Stimulated activated naive CD8-positive, alpha-beta T cell treated with anti-CD3 and anti-CD28 coated beads, Interleukin-15, amount 100 ng/mL, for 72 hours (primary cell): ENCODE results near the gene SLC49A3.
A peak's percentile ranks its signal among the peaks of the same experiment; 100 is the strongest.
"Not testable (repeated sequence)": the region's sequence is repeated elsewhere in the genome, so short reads cannot be mapped to it uniquely, and the experiment has no call there.

Source experiments
- ATAC-seq: fragments of 150-1000 bp; cut with Tn5 transposase; 2 replicates; pipeline ENCODE4 v1.10.0; 2021; ENCODE audit warnings: mild to moderate bottlenecking, moderate library complexity
- DNase-seq, 2 donors: peaks; one replicate each; pipeline ENCODE4 v3.0.0; 2021 to 2022
- H3K27ac Mint-ChIP-seq, 2 donors: one replicate each; pipeline ENCODE4 v1.8.0; 2022; ENCODE audit warnings: mild to moderate bottlenecking in 2 of 2, mixed read lengths in 2 of 2, moderate library complexity in 2 of 2
- H3K27me3 Mint-ChIP-seq: one replicate; pipeline ENCODE4 v1.8.0; 2022; ENCODE audit warnings: mixed read lengths
- H3K4me1 Mint-ChIP-seq: one replicate; pipeline ENCODE4 v1.8.0; 2022; ENCODE audit warnings: mild to moderate bottlenecking, mixed read lengths
- H3K4me3 Mint-ChIP-seq, 2 donors: one replicate each; pipeline ENCODE4 v1.8.0; 2022; ENCODE audit warnings: mild to moderate bottlenecking in 2 of 2, mixed read lengths in 2 of 2, moderate library complexity in 1 of 2
- H3K9me3 Mint-ChIP-seq, 2 donors: one replicate each; pipeline ENCODE4 v1.8.0; 2022; ENCODE audit warnings: mixed read lengths in 2 of 2

Gene SLC49A3

DNA sequence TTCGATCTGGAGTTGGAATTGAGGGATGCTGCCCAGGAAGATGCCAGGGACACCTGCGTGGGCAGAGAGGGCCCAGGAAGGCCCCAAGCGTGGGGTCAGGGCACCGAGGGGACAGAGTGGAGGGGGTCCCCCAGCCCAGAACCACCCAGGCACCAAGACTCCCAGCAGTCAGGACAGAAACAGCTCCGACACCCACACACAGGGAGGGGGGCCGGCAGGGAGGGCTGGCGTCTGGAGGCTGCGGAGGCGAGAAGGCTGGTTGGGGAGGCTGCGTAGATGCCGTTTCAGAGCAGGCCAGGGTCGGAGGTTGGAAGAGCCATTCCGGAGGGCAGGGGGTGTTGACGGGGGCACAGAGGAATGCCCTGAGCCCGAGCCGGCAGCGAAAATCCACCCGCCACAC, 38.5 kb downstream of the SLC49A3 start:
- ATAC-seq (no peak), DNase-seq (no peak)
- Mint-ChIP-seq H3K4me3 (no peak overlapping the region), H3K27ac (no peak overlapping the region), H3K4me1 (peaks cover 7% of the 10 kb centered on the region), H3K9me3 (no peaks in the 10 kb centered on the region), H3K27me3 (peaks cover 66% of the 10 kb centered on the region)

DNA sequence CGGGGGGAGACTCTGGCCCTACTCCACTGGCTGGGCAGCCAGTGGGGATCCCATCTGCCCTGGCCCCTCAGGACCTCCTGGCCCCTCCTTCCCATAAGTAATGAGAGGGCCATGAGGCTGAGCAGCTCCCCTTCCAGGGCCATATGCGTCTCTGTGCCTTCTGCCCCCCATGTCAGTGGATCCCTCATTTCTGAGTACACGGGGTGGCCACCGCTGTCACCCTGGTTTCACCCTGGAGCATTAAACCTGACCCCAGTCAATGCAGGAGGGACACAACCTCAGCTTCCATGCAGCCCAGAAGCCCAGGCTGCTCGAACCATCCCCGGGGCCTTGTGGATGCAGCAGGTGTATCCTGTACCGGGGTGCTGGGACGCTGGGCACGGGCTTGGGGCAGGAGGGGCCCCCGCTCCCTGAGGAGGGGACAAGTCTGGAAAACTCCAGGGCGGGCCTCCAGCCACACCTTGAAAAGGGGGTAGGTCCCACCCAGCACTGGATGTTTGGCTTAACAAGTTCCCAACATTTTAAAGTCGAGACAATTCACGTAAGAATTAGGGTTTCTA, 39.1 kb downstream of the SLC49A3 start:
- H3K27me3 Mint-ChIP-seq: peaks cover 66% of the 10 kb centered on the region

DNA sequence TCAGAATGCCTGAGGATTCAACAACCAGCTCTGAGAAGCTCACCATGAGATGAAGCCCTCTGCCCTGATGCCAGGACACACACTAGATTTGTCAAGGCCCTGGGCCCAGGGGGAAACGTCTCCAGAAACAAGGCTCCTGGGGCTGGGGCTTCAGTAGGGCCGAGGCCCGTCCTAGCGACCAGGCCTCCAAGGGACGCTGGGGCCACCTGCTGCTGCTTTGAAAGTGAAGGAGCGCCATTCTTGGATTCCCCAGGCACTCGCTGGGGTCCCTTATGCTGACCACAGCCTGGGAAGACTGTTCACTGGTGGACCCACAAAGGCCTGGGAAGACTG, 39.7 kb downstream of the SLC49A3 start:
- Mint-ChIP-seq H3K27me3 (peaks cover 66% of the 10 kb centered on the region), H3K4me1 (peaks cover 7% of the 10 kb centered on the region), H3K27ac (no peak overlapping the region), H3K4me3 (no peak overlapping the region), H3K9me3 (no peaks in the 10 kb centered on the region)
- ATAC-seq (no peak), DNase-seq (no peak)

More for the DNA sequence above, 39.1 kb downstream of the SLC49A3 start:
- H3K9me3 Mint-ChIP-seq: no peaks in the 10 kb centered on the region
- H3K4me1 Mint-ChIP-seq: peaks cover 7% of the 10 kb centered on the region
- ATAC-seq: no peak
- H3K4me3 Mint-ChIP-seq: no peak overlapping the region
- no peak for DNase-seq
- no peak overlapping the region for H3K27ac Mint-ChIP-seq

DNA sequence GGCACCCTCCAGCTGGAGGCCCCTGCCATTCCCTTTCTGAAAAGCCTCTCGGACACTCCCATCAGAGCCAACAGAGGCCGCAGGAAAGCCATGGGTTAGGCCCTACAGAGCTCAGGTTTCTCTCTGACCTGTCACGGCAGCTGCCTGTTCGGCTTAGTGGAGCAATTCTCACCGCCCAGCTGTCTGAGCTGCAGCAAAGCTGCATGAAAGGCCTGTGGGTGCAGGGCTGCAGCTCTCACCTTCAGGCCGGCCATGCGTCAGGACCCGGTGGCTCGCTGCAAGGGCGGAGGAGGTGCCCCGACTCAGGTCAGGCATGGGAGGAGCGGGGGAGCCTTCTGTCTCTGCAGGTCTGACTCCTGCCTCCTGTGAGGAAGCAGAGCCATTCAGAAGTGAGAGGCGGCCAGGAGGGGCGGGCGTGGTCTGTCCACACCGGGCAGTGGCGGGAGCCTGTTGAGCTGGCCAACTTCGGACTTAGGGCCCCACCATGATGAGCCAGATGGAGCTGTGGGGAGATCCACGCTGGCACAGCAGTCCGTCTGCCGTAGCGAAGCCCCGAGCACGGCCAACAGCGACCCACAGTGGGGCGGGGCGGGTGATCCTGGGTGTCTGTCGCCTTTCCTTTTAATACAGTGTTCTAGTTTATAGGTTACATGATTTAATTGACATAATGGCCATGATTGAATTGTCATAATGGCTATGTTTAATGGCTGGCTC, 40.2 kb downstream of the SLC49A3 start:
- no peak for DNase-seq
- H3K4me3 Mint-ChIP-seq: no peak overlapping the region
- H3K27me3 Mint-ChIP-seq: peaks cover 66% of the 10 kb centered on the region
- no peaks in the 10 kb centered on the region for H3K9me3 Mint-ChIP-seq
- no peak overlapping the region for H3K27ac Mint-ChIP-seq
- ATAC-seq: no peak
- H3K4me1 Mint-ChIP-seq: peaks cover 7% of the 10 kb centered on the region

DNA sequence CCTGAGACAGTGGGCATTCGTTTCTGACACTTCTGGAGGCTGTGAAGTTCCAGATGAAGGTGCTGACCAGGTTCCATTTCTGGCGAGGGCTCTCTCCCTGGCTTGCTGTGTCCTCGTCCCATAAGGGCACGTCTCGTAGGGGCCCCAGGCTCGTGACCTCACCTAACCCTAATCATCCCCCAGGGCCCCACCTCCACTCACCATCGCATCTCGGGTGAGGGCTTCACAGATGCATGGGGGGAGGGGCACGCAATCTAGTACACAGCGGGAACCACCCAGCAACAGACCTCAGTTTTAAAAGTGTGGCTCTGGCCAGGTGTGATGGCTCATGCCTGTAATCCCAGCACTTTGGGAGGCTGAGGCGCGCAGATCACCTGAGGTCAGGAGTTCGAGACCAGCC, 41.5 kb downstream of the SLC49A3 start:
- H3K9me3 Mint-ChIP-seq: no peaks in the 10 kb centered on the region
- no peak overlapping the region for H3K4me3 Mint-ChIP-seq
- ATAC-seq: no peak
- peaks cover 7% of the 10 kb centered on the region for H3K4me1 Mint-ChIP-seq
- H3K27ac Mint-ChIP-seq: no peak overlapping the region
- H3K27me3 Mint-ChIP-seq: peaks cover 59% of the 10 kb centered on the region
- no peak for DNase-seq

DNA sequence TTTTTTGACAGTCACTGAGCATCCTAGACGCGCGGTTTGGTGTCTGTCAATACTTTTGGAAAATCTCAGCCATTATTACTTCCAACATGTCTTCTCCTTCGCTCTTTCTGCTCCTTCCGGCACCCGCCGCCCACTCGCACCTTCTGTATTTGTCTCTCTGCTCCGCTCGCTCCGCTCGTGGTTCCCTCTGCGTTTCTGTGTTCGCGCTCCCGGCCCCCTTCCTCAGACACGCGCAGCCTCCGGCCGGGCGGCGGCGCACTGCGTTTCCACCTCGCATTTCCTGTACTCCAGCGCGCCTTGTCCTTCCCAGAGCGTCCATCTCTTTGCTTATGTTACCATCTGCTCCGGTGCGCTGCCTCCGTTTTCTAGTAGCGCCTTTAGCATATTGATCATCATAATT, 42.5 kb downstream of the SLC49A3 start:
- ATAC-seq: peak; percentile 67
- Mint-ChIP-seq H3K27me3 (peaks cover 51% of the 10 kb centered on the region), H3K9me3 (no peaks in the 10 kb centered on the region), H3K4me3 (peak overlapping the region; percentile 62 to 76), H3K4me1 (peaks cover 7% of the 10 kb centered on the region), H3K27ac (no peak overlapping the region)
- peak in 1 of 2 donors; percentile 35 for DNase-seq

DNA sequence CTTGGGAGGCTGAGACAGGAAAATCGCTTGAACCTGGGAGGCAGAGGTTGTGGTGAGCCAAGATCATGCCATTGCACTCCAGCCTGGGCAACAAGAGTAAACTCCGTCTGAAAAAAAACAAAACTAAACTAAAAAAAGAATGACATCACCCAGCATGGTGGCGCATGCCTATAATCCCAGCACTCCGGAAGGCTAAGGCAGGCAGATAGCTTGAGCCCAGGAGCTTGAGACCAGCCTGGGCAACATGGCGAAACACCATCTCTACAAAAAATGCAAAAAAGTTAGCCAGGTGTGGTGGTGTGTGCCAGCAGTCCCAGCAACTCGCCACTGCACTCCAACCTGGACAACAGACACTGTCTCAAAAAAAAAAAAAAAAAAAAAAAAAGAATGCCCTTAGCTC, 46.6 kb downstream of the SLC49A3 start:
- H3K27ac Mint-ChIP-seq, ATAC-seq, DNase-seq, H3K4me1 Mint-ChIP-seq, H3K9me3 Mint-ChIP-seq, H3K4me3 Mint-ChIP-seq: not testable (repeated sequence)
- H3K27me3 Mint-ChIP-seq: peaks cover 45% of the 10 kb centered on the region

DNA sequence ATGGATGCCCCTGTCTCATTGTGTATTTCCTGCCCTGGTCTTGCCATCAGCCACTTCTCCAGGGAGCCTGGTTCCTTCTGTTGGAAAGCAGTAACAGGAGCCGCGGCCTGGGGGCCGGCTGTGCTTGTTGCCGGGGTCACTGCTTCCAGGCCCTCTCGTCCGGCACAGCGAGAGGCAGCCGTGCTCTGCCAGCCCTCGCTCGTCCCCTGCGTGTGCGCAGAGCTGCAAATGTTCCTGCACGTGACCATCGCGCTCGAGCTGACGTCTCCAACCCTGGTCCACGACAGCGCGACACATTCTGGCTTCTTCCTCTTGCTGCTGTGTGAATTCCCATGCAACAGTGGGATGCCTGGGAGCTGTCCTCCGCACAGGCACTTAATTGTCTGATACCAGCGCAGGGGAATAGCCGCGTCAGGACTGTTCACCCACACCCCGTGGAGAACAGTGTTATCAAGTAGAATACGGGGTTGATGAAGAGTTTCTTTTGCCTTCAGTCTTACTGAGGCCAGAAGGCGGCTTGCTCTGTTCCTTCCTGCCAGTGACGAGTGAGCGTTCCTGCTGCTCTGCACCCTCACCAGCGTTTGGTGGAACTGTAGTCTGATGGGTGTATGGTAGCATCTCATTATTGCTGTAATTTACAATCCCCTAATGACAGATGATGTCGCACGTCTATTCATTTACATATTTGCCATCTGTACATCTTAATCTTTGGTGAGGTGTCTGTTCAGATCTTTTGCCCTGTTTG, 51.2 kb downstream of the SLC49A3 start:
- Mint-ChIP-seq H3K4me3 (no peak overlapping the region), H3K9me3 (peaks cover 0 to 10% of the 10 kb centered on the region in 2 donors), H3K27me3 (peaks cover 54% of the 10 kb centered on the region), H3K4me1 (no peaks in the 10 kb centered on the region), H3K27ac (no peak overlapping the region)
- DNase-seq (no peak), ATAC-seq (no peak)

DNA sequence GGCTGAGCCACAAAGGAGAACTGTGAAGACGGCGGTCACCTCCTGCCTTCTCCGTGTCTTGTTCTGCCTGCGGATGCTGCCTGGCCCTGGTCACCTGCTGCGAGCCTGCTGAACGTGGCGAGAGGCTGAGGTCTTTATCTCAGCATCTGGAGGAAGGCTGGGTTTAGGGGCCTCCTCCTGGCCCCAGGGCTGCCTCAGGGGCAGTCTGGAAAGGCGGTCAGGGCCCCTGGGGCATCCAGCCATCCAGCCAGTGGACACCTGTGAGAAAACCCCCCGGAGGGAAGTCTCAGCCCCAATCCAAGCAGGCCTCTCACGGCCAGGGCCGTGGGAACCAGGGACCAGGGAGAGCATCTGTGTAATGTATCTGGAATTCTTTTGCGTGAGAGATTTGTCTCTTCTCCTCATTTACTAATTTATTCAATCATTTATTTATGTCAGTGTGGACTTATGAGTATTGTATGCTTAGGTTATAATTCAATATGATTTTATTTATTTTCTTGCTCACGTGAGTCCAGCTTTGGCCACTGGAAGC, 52.3 kb downstream of the SLC49A3 start:
- peaks cover 54% of the 10 kb centered on the region for H3K27me3 Mint-ChIP-seq
- no peak overlapping the region for H3K27ac Mint-ChIP-seq
- DNase-seq (no peak), ATAC-seq (no peak)
- H3K9me3 Mint-ChIP-seq: peaks cover 3 to 20% of the 10 kb centered on the region in 2 donors
- no peak overlapping the region for H3K4me3 Mint-ChIP-seq
- no peaks in the 10 kb centered on the region for H3K4me1 Mint-ChIP-seq

DNA sequence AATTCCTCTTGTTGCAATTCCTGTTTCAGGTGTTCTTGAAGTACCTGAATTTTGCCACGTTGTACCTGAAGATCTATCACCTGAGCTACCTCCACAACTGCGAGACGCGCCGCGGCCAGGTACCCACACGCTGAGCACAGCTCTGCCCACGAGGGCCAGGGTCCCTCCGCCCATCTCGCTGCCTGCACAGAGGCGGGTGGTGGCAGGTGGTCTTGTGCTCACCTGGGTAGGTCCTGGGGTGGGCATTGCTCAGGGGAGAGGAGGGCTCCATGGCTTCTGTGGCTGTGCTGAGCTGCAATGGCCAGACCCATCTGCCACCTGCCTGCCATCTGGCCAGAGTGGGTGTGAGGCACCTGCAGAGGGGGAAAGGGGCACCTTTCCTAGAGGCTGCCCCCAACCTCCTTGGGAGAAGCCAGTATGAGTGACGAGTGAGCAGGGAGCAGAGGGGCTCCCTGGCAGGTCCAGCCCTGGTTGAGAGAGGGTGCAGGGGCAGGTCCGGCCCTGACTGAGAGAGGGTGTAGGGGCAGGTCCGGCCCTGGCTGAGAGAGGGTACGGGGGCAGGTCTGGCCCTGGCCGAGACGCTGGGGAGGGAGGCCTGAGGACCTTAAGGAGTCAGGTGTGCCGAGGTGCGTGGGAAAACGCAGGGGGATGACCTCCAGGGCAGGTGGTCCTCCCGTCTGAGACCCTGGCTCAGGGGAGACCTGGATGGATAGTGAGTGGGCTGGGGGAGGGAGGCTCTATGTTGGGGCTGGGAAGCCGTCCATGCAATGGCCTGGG, 52.9 kb downstream of the SLC49A3 start:
- Mint-ChIP-seq H3K4me3 (no peak overlapping the region), H3K9me3 (peaks cover 8 to 25% of the 10 kb centered on the region in 2 donors), H3K4me1 (no peaks in the 10 kb centered on the region), H3K27me3 (peaks cover 53% of the 10 kb centered on the region), H3K27ac (peak overlapping the region in 1 of 2 donors; percentile 27)
- ATAC-seq: peak; percentile 33
- DNase-seq: no peak

DNA sequence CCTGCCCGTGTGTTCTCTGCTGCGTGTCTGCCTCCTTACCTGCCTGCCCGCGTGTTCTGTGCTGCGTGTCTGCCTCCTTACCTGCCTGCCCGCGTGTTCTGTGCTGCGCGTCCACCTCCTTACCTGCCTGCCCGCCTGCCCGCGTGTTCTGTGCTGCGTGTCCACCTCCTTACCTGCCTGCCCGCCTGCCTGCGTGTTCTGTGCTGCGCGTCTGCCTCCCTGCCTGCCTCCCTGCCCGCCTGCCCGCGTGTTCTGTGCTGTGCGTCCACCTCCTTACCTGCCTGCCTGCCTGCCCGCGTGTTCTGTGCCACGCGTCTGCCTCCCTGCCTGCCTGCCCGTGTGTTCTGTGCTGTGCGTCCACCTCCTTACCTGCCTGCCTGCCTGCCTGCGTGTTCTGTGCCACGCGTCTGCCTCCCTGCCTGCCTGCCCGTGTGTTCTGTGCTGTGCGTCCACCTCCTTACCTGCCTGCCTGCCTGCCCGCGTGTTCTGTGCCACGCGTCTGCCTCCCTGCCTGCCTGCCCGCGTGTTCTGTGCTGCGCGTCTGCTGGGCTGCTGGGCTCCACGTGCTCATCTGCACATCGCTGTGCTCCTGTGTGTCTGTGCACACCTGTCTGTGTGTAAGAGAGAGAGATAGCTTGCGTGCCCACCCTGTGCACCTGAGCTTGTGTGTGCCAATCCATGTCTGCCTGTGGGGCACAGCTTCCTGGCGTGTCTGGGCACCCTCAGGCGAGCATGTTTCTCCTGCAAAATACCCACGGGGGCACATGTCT, 53.7 kb downstream of the SLC49A3 start:
- ATAC-seq, H3K4me3 Mint-ChIP-seq: not testable (repeated sequence)

DNA sequence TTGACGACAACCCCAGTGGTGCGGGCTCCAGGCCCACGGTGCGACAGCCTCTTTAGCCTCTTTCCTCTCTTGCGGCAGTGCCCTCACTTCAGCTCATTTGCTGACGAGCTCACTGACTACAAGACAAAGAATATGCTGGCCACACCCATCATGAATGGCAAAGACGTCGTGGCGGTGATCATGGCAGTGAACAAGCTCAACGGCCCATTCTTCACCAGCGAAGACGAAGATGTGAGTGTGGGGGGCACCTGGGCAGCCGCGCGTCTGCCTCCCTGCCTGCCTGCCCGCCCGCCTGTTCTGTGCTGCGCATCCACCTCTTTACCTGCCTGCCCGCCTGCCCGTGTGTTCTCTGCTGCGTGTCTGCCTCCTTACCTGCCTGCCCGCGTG, 54.4 kb downstream of the SLC49A3 start:
- no peak overlapping the region for H3K27ac Mint-ChIP-seq
- peaks cover 49% of the 10 kb centered on the region for H3K27me3 Mint-ChIP-seq
- ATAC-seq (no peak), DNase-seq (no peak)
- H3K9me3 Mint-ChIP-seq: peaks cover 8 to 19% of the 10 kb centered on the region in 2 donors
- no peak overlapping the region for H3K4me3 Mint-ChIP-seq
- no peaks in the 10 kb centered on the region for H3K4me1 Mint-ChIP-seq

More for the DNA sequence above, 53.7 kb downstream of the SLC49A3 start:
- Mint-ChIP-seq H3K9me3 (peaks cover 8 to 19% of the 10 kb centered on the region in 2 donors), H3K27me3 (peaks cover 46% of the 10 kb centered on the region)
- H3K4me1 Mint-ChIP-seq, H3K27ac Mint-ChIP-seq, DNase-seq: not testable (repeated sequence)

DNA sequence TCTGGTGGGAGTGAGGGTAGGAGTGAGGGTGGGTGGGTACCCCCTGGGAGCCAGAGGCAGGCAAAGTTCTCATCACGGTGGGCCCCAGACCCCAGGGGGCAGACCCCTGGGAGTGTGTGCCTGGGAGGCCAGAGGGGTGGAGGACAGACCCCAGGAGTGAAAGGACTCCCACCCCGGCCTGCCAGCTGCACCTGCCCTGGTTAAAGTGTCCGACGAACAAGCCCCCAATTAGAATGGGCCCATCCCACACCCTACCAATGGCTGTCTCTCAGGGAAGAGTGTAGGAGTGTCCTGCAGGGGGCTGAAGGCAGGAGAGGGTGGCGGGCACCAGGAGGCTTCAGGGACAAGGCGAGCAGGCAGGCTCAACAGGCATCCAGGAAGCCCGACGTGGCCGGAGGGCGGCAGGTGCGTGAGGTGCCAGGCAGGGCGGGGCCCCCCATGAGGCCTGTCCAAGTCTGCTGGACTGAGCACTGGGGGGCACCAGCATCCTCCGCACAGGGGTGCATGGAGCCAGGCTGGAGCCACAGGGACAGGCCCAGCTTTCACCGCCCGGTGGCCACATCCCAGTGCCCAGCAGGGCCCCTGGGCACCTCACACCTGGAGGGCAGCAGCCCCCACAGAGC, 54.9 kb downstream of the SLC49A3 start:
- Mint-ChIP-seq H3K27me3 (peaks cover 47% of the 10 kb centered on the region), H3K4me3 (no peak overlapping the region), H3K9me3 (peaks cover 8 to 19% of the 10 kb centered on the region in 2 donors), H3K4me1 (no peaks in the 10 kb centered on the region), H3K27ac (no peak overlapping the region)
- peak; percentile 39 for ATAC-seq
- DNase-seq: no peak

DNA sequence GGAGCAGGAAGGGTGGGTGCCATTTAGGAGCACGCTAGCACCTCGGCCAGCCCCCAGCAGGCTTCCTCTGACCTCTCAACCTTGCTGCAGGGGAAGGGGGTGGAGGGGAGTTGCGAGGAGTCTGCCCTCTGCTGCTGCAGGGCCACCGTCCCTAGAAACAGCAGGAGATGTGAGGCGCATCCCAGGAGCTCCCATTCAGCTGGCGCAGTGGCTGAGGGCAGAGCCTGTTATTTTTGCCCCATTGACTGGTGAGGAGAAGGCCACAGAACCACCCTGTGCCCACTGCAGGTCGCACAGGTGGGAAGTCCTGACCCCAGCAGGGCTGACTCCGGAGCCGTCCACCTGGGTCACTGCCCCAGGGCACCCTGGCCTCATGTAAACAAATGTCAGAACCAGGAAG, 55.5 kb downstream of the SLC49A3 start:
- Mint-ChIP-seq H3K27ac (no peak overlapping the region), H3K27me3 (peaks cover 40% of the 10 kb centered on the region), H3K9me3 (peaks cover 8 to 19% of the 10 kb centered on the region in 2 donors), H3K4me1 (no peaks in the 10 kb centered on the region), H3K4me3 (no peak overlapping the region)
- DNase-seq (no peak), ATAC-seq (no peak)
